ENCODE measurements around the gene ZBTB3.
A peak's percentile ranks its signal among the peaks of the same experiment; 100 is the strongest.
"Not testable (repeated sequence)": the region's sequence is repeated elsewhere in the genome, so short reads cannot be mapped to it uniquely, and the experiment has no call there.

Gene ZBTB3

DNA sequence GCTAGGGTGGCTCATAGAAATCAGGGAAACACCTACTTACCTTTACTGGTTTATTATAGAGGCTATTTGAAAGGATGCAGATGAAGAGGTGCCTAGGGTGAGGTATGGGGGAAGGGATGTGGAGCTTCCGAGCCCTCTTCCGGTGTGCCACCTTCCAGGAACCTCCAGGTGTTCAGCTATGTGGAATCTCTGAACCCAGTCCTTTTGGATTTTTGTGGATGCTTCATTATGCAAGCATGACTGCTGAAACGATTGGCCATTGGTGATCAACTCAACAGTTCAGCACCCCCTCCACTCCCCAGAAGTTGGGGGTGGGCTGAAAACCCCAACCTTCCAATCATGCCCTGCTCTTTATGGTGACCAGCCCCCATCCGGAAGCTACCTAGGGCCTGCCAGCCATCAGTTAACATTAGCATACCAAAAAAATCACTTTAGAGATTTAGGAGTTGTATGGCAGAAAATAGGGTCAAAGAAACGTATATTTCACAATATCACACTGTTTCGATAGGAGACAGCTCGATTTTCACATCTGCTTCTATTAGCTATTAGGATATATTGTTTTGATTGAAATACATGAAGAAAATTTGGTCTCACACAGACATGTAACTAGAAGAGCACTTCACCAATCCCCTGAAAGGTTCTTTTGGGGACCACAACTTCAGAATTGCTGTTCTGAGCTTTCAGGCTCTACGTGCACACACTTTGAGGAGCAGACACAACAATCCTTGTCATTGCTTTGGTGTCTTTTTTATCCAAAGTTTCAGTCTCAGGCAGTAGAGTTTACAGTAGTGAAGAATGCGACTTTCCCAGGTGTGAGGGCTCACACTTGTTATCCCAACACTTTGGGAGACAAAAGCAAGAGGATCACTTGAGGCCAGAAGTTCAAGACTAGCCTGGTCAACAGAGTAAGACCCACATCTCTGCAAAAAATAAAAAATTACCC, 4.2 kb upstream of the ZBTB3 start:
- no peak for DNase-seq (ENCODE audit: low read depth in 4 of 4, low spot score in 1 of 4)

DNA sequence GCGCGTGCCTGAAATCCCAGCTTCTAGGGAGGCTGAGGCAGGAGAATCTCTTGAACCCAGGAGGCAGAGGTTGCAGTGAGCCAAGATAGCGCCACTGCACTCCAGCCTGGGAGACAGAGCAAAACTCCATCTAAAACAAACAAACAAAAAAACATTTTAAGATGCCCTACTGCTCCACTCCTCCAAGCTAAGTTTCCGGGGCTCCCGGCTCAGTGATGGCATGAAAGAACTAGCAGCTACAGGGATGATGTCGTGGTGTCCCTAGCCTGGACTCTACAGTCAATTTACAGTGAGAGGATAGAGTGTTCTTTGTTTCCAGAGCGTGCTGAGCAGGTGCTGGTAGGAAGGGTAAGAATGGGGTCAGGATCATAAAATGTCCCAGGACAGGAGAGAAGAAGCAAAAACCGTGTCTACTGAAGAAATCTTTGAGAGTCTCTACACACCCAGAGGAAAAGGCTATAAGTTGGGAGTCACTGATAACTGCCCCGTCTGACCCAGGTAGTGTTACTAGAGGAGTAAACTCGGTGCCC, 1.2 kb upstream of the ZBTB3 start:
- no peak for DNase-seq (ENCODE audit: low read depth in 4 of 4, low spot score in 1 of 4)

DNA sequence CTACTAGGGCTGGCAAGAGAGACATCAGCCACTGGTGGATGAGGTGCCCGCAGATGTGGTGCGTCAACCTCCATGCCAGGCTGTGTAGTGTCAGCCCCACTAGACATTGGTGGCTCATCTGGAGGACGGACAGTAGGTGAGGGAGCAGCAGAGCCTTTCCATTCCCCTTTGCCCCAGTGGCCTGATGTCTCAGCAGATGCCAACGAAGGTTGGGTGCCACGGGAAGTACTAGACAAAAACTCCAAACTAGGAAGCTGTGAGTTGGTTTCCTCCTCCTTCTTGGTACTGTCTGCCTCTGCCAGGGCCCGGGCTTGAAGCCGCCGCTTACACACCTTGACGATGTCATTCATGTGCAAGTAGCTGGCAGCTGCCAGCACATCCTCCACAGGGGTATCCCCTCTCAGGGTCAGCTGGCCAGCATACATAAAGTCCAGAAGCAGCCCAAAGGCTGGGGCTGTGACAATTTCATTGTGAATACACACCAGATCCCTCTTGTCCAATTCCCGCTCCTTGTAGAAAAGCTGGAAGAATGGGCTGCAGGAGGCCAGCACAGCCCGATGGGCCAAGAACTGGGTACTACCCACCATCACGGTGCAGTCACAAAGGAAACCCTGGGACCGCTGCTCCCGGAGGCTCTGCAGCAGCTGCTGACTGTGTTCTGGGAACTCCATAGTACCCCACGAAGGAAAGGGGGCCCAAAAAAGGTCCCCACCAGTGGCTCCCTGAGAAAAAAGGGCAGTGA, 795 bp downstream of the ZBTB3 start:
- DNase-seq (ENCODE audit: low read depth in 4 of 4, low spot score in 1 of 4), result no peak

DNA sequence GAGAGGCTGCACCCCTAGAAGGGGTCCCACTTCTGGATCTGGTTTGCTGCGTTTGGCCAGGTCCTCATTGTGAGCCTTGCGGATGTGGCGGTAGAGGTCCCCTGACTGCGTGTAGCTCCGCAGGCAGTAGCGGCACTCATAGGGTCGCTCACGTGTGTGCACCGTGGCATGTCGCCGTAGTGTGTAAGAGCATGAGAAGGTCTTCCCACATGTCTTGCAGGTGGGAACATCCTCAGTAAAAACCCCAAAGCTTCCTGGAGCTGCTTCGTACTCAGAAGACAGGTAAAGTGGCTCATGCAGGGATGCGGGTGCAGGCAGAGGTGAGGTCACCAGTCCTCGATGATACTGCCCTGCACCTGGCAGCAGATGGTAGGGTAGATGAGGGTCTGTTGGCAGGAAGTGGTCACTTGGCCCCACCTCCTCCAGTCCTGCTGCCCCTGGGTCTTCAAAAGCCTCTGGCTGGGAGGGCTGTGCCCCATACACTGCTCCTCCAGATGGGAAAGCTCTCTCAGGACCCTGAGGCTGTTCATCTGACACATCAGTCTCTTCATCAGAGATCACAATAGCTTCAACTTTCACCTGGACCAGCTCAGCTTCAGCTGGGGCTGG, 1.7 kb downstream of the ZBTB3 start:
- no peak for DNase-seq (ENCODE audit: low read depth in 4 of 4, low spot score in 1 of 4)

DNA sequence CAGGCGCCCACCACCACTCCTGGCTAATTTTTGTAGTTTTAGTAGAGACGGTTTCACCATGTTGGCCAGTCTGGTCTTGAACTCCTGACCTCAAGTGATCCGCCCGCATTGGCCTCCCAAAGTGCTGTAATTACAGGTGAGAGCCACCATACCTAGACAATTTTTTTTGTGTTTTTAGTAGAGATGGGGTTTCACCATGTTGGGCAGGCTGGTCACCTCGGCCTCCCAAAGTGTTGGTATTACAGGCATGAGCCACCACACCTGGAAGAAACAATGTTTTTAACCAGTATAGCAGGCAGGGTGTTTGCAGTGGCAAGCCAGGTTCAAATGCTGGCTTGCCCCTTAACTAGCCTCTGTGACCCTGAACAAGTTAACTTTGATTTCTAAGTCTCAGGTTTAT, 4.0 kb downstream of the ZBTB3 start:
- not testable (repeated sequence) for DNase-seq (ENCODE audit: low read depth in 4 of 4, low spot score in 1 of 4)

DNA sequence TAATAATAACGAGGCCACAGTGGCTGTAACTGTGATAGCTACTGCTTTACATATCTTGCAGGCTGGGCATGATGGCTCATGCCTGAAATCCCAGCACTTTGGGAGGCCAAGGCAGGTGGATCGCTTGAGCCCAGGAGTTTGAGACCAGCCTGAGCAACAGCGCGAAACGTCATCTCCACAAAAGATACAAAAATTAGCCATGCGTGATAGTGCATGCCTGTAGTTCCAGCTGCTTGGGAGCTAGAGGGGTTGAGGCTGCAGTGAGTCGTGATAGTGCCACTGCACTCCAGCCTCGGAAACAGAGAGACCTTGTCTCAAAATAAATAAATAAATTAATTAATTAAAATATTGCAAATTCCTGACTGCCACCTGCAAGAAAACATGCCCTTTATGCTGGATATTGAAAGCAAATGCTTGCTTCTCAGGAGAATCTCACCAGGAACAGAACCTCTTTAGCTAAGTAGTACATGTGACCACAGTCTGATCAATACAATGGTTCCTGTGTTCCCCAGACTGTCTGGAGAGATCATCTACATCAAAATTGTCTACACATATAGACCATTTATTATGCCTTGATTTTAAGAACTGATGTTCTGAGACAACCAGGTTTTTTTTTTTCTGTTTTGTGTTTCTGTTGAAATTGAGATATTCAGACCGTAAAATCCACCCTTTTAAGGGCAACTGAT, 6.3 kb downstream of the ZBTB3 start:
- no peak for DNase-seq (ENCODE audit: low read depth in 4 of 4, low spot score in 1 of 4)

DNA sequence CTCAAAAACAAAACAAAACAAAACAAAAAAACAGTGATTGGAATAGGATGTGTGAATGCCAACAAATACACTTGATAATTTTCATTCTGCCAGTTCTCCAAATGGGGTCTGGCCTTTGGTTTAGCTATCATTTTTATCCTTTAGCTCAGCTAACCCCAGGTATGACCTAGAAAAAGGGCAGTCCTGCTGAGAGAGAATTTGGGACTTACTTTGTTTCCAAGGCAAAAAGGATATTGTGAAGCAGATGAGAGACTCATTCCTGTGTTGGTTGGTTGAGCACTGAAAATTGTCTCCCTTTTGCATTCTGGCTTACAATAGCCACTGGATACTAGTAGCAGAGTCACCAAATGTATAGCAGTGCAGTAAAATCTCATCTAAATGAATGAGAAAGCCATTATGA, 16.8 kb downstream of the ZBTB3 start:
- DNase-seq (ENCODE audit: low read depth in 4 of 4, low spot score in 1 of 4), result no peak

DNA sequence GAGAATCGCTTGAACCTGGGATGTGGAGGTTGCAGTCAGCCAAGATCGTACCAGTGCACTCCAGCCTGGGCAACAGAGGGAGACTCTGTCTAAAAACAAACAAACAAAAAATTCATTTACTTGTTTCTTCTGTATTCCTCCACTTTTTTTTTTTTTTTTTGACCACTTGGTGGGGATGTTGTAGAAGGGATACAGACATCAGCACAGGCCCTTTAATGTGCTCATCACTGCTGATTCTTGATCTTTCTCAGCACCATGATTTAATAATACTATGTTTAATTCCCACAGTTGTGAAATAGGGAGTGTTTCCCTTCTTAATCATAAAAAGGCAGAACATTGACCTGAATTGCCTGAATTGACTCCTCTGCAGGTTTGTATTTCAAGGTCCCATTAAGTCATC, 21.1 kb downstream of the ZBTB3 start:
- DNase-seq (ENCODE audit: low read depth in 4 of 4, low spot score in 1 of 4), result no peak

DNA sequence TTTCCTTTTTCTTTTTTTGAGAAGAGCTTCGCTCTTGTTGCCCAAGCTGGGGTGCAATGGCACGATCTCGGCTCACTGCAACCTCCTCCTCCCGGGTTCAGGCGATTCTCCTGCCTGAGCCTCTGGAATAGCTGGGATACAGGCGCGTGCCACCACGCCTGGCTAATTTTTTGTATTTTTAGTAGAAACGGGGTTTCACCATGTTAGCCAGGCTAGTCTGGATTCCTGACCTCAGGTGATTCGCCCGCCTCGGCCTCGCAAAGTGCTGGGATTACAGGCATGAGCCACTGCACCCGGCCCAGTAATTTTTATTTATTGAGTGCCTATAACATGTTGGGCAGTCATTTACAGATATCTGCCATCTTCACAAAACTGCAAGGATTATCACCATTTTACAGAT, 23.9 kb downstream of the ZBTB3 start:
- DNase-seq (ENCODE audit: low read depth in 4 of 4, low spot score in 1 of 4), result not testable (repeated sequence)

DNA sequence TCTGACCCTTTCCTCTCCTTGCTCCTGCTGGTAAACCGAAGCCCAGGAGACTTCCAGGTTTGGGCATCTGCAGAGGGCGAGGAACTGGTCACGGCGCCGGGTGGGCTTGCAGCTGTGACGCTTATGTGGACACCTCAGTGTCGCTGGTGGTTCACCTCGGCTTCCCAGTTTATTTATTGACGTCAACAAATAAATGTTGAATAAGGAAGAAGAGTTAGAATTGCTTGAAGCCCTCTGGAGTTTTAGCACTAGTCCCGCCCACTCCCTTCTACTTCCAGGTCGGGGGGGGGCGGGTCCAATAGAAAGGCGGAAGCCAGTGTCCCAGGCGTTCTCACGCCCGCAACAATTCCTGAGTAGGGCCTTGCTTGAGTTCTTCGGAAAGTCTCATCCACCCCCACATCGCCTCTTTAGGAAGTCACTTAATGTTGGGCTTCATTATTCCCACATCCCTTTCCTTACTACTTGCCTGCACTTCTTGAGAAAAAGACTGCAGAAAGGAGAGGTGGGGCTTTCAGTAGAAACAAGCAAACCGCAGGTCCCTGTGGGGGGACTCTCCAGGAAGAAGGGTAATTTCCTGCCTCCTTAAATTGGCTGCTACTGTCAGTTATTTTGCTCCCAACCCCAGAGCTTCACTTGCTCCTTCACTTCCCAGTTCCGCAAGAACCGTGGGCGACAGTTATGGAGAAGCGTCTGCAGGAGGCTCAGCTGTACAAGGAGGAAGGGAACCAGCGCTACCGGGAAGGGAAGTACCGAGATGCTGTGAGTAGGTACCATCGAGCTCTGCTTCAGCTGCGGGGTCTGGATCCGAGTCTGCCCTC, 25.6 kb downstream of the ZBTB3 start, which contains the start of gene TTC9C:
Gene TTC9C (plus strand): TSS at position 316 of the 818 bp plus-strand sequence. CDS start 363 bp downstream, at position 679.
- peak; percentile 64 to 85 (median 68) for DNase-seq (ENCODE audit: low read depth in 4 of 4, low spot score in 1 of 4)

DNA sequence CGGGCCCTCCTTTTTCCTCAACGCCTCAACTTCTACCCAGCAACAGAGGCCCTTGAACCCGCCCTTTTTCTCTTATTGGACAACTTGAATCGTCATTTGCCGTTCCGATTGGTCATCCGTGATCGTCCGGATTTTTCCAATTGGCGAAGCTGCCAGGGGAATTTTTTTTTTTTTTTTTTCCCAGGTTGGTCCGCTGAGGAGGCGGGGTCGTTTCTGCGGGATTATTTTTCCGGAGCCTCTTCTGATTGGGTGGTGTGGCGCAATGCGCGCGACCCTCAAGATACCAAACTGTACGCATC, 26.1 kb downstream of the ZBTB3 start:
- peak; percentile 49 to 74 (median 60) for DNase-seq (ENCODE audit: low read depth in 4 of 4, low spot score in 1 of 4)

DNA sequence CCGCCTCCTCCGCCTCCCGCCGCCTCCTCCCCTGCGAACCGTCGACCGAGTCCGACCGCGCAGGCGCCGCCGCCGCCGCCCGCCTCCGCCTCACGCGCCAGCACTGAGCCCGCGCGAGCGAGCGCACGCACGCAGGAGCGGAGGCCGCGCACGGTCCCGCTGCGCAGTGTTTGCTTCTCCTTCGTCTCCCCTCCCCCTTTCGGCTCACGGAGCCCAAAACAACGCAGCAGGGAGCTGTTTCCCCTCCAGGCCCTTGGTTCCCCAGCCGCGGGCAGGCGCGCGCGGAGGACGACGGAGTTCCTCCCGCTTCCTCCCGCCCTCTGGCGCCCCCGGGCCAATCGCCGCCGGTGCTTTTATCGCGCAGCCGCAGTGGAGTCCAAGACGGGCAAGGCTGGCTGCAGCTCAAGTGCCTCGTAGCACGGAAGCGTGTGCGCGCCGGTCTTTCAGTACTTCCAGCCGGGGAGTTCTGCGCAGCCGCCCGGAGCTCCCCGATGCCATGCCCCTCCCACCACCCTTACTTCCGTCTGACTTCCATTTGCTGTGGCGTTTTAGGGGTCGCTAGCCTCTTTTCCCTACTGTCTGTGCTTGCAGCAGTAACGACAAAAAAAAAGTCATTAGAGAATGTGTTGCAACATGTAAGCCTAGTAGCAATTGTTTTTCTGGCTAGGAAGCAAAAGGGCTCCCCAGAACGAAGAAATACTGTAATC, 26.6 kb downstream of the ZBTB3 start, which contains the start of gene HNRNPUL2:
Gene HNRNPUL2 (minus strand): TSS at position 293 of the 707 bp plus-strand sequence. CDS start 301 bp downstream, outside the sequence.
- peak; percentile 86 to 97 (median 96) for DNase-seq (ENCODE audit: low read depth in 4 of 4, low spot score in 1 of 4)

DNA sequence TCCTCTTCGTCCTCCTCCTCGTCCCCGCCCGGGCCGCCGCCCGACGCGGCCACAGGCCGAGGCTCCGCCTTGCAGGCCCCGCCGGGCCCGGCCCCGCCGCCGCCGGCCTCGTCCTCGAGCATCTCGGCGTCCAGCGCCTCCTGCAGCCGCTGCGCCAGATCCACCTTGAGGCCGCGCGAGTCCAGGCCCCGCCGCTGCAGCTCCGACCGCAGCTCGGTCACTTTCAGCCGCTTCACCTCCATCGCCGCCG, 27.1 kb downstream of the ZBTB3 start:
- DNase-seq (ENCODE audit: low read depth in 4 of 4, low spot score in 1 of 4), result no peak

DNA sequence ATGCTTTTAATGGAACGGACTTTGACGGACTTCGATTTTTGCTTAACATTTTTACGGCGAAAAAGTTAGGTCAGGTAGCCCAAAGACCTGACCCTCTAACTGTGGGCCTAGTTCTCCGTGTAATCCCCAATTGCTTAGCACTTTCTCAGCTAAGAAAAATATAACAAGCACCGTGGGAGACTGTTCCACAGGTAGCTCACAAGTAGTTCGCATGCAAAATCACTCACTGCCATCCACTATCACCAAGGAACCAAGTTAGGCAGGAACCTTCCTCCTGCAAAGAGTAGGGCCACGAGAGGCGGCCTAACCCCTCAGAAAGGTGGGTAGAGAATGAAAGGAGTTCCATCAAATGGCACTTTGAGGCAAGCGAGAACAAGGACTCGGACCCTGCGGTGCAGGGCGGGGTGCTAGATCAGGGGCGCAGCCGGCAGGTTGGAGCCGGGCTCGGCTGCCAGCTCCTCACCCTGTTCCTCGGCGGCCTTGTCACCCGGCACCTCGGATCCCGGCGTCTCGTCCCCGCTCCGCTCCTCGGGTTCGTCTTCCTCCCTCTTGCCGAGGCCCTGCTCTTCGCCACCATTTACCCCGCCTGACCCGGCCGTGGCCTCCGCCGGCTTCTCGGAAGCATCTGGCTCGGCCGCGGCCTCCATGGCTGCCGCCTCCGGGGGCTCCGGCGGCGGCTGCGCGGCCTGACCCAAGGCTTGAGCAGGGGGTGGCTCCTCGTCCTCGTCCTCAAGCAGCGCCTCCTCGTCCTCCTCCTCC, 27.6 kb downstream of the ZBTB3 start:
- DNase-seq (ENCODE audit: low read depth in 4 of 4, low spot score in 1 of 4), result no peak

DNA sequence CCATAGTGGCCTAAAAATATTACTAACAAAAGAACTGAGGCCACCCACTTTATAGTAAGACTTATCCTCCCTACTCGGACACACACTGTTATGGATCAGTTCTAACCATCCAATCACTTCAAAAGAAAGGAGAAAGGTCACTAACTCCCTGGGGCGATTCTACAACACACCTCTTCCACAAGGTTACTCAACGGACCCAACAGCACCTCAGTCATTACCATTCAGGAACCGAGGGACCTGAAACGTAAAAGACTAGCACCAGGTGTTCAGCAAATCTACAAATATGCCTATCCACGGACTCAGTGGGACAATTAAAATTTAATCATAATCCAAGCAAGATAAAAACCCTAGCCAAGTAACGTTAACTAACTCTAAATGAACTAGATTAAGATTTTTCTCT, 28.3 kb downstream of the ZBTB3 start:
- DNase-seq (ENCODE audit: low read depth in 4 of 4, low spot score in 1 of 4), result no peak

DNA sequence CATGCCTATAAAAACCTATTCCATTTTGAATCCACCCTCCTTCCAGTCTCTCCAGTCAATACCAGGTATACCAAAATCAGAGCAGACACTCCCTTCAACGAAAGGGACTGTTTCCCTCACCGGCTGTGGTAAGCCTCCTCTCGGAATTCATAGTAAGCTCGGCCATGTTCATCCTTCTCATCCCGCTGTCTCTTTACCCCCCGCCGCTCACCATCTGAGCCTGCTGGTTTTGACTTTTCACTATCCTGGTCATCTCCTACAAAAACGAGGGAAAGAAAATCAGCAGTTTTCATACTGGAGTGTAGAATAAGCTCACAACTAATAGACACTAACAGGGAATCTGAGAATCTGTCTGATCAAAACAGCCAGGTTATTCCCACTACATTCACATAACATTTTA, 29.8 kb downstream of the ZBTB3 start:
- no peak for DNase-seq (ENCODE audit: low read depth in 4 of 4, low spot score in 1 of 4)

DNA sequence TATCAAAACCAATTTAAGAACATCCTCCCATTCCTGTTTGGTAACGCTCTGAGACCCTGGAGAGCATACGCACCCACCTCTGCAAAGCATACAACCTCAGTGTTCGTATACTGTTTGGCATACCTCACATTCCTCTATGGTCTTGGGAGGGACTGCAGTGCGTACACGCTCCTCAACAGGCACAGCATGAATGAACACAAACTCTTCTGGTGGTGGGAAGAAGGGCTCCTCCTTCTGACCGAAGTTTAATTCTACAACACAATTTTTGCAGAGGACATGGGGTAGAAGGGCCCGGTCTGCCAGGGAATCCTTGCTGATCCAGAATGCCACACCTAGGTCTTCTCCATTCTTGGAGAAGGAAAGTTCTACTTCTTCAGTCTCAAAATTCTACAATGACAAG, 32.0 kb downstream of the ZBTB3 start:
- DNase-seq (ENCODE audit: low read depth in 4 of 4, low spot score in 1 of 4), result no peak

DNA sequence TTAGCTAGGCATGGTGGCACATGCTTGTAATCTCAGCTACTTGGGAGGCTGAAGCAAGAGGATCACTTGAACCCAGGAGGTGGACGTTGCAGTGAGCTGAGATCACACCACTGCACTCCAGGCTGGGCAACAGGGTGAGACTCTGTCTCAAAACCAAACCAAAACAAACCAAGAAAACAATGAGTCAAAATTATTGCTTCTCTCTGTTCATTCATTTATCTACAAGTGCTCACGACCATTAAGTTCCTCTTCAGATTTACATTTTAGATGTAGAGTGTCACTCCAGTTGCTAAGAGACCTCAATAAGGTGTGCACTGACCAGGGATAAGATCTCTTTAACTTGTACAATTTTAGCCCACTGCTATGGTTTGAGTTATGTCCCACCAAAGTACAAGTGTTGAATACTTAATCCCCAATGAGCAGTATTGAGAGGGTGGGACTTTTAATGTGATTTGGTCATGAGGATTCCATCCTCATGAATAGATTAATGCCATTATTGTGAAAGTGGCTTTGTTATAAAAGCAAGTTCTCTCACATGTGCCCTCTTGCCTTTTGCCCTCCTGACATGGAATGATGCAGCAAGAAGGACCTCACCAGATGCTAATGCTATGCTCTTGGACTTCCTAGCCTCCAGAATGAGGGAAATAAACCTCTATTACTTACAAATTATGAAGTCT, 34.5 kb downstream of the ZBTB3 start:
- DNase-seq (ENCODE audit: low read depth in 4 of 4, low spot score in 1 of 4), result no peak

Measured in stimulated activated CD4-positive, alpha-beta T cell treated with anti-CD3 and anti-CD28 coated beads, Interleukin-1b, Interleukin-23, amount 100 ng/mL, for 24 hours (primary cell).